Measurements from ENCODE around the gene RPS15.

The RPS15 gene

GRCh38 chr19:1420590-1420989, 17.6 kb upstream of the RPS15 start:
- DNase-seq (ENCODE audit: low read depth), result no peak

- no peak for DNase-seq (ENCODE audit: low read depth)
Observed at GRCh38 chr19:1421218-1421957, 16.8 kb upstream of the RPS15 start.

GRCh38 chr19:1421958-1422305, 16.3 kb upstream of the RPS15 start:
- no peak for DNase-seq (ENCODE audit: low read depth)

- DNase-seq (ENCODE audit: low read depth), result no peak
Observed at GRCh38 chr19:1422360-1422759, 15.8 kb upstream of the RPS15 start.

GRCh38 chr19:1422943-1423342, 15.3 kb upstream of the RPS15 start:
- no peak for DNase-seq (ENCODE audit: low read depth)

GRCh38 chr19:1423436-1424191, 14.6 kb upstream of the RPS15 start:
- no peak for DNase-seq (ENCODE audit: low read depth)

- no peak for DNase-seq (ENCODE audit: low read depth)
Observed at GRCh38 chr19:1424192-1424955, 13.8 kb upstream of the RPS15 start.

GRCh38 chr19:1425102-1425837, 12.9 kb upstream of the RPS15 start:
- no peak for DNase-seq (ENCODE audit: low read depth)

GRCh38 chr19:1425902-1426301, 12.3 kb upstream of the RPS15 start:
- DNase-seq (ENCODE audit: low read depth), result no peak

- DNase-seq (ENCODE audit: low read depth), result no peak
Observed at GRCh38 chr19:1426736-1427135, 11.5 kb upstream of the RPS15 start.

- no peak for DNase-seq (ENCODE audit: low read depth)
Observed at GRCh38 chr19:1427221-1427920, 10.8 kb upstream of the RPS15 start.

GRCh38 chr19:1428738-1429391, 9.3 kb upstream of the RPS15 start:
- no peak for DNase-seq (ENCODE audit: low read depth)

GRCh38 chr19:1429750-1430149, 8.4 kb upstream of the RPS15 start:
- DNase-seq (ENCODE audit: low read depth), result no peak

- DNase-seq (ENCODE audit: low read depth), result no peak
Observed at GRCh38 chr19:1430246-1430645, 8.0 kb upstream of the RPS15 start.

GRCh38 chr19:1431759-1432506, 6.3 kb upstream of the RPS15 start:
- no peak for DNase-seq (ENCODE audit: low read depth)

GRCh38 chr19:1432507-1432887, 5.7 kb upstream of the RPS15 start:
- DNase-seq (ENCODE audit: low read depth), result no peak

GRCh38 chr19:1433119-1434039, 4.8 kb upstream of the RPS15 start:
- DNase-seq (ENCODE audit: low read depth), result no peak

GRCh38 chr19:1434040-1434366, 4.2 kb upstream of the RPS15 start:
- DNase-seq (ENCODE audit: low read depth), result no peak

GRCh38 chr19:1434577-1435060, 3.6 kb upstream of the RPS15 start:
- no peak for DNase-seq (ENCODE audit: low read depth)

Data from iris pigment epithelial cell (primary cell).